Ecto neural progenitor cell (in vitro differentiated cells): ENCODE results near the gene TMEM135.
A peak's percentile ranks its signal among the peaks of the same experiment; 100 is the strongest.
"Not testable (repeated sequence)": the region's sequence is repeated elsewhere in the genome, so short reads cannot be mapped to it uniquely, and the experiment has no call there.

Source experiments
- DNase-seq: peaks from one replicate; pipeline ENCODE4 v3.0.0-alpha.2; 2018; ENCODE audit warnings: low spot score

TMEM135 gene

DNA sequence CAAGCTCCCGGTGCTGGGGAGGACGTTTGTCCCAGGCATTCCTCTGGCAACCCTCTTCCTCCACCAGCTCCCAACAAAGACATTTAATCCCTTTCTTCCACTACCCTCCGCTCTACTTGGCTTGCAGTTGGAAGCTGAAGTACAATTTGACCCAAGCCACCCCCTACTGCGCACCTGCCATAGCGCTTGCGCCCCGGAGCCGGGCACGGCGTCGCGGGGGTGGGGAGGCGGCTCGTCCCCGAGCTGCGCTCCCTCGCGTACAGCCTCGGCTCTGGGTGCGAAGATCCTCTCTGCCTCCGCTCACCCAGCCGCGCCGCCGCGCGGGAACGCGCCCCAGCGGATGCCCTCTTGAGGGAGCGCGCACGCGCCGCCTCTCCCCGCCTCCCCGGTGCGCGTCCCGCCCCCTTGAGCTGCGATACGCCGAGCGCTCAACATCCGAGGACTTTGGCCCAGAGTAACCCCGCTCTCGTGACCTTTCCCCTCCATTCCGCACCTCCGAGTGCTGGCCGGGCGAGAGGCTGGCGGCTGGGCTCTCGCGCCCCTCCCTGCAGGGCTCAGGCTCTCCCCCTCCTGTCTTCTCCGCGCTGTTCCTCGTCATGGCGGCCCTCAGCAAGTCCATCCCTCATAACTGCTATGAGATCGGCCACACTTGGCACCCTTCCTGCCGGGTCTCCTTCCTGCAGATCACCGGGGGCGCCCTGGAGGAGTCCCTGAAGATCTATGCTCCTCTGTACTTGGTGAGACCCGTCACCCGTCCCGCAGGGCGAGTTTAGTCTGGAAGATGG is at the start of gene TMEM135:
TMEM135 (plus strand) TSS at position 485 of the 785 bp plus-strand sequence; CDS start at position 597, 112 bp downstream.
- DNase-seq, result peak; percentile 98

DNA sequence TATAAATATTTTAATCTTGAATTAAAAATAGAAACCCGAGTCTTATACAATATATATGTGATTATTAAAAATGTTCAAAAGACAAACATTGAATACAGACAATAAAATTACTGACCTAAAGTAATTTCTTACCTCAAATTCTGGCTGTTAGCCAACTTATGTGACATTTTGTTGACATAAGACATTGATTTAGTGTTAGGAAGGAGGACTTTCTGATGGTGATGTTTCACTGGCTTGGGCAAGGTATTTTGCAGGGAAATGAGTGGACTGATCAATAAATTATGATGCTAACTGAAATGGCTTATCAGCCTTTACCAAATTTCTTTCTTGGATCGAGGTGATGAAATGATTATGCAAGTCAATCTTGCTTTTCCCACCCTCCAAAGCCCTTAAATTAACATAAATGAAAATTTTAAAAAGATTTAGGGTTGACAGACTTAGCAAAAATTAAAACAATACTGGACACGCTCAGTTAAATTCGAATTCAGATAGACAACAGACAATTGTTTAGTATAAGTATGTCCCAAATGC is 49.3 kb upstream of the TMEM135 start:
- no peak for DNase-seq

DNA sequence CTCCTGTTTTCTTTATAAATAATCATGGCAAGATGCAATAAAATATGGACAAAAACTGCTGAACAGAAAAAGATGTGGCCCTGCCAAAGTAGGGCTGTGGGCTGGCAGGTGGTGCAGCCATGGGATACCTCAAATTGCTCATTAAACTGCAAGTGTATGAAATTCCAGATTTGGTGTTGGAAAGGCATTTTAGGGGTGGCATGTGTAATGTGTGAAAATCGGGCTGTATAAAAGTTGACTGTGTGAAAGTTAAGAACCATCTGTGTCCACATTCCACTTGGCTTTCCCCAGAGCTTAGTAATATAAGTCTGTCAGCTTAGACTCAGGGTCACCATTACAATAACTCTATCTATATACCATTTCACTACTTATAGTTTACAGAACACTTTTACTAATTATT is 47.7 kb upstream of the TMEM135 start:
- DNase-seq, result no peak

DNA sequence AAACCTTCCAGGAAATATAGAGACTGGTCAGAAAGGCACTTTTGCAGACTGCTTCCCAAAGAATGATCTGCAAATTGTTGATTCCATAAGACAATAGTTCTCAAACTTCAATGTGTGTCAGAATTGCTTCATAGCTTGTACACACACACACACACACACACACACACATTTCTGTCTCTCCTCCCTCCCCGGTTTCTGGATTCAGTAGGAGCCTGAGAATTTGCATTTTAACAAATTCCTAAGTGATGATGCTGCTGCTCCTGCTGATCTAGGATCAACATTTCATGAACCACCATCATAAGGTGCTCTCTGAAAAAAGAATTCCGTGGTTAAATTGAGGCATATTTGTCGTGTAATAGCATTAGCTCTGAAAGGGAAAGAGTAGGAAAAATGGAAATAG is 47.2 kb upstream of the TMEM135 start:
- DNase-seq, result no peak

DNA sequence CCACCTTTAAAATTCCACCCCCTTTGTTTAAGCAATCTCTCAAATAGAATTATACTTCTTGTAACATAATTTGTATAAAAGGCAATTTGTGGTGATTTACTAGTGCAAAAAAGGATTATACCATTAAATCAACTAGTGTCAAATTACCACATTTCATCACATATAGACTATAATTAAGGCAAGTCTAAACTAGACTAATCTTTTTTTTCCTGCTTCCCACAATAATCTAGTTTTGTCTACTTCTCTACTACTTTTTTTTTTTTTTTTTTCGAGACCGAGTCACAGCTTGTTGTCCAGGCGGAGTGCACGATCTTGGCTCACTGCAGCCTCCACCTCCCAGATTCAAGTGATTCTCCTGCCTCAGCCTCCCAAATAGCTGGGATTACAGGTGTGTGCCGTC is 46.4 kb upstream of the TMEM135 start:
- no peak for DNase-seq

DNA sequence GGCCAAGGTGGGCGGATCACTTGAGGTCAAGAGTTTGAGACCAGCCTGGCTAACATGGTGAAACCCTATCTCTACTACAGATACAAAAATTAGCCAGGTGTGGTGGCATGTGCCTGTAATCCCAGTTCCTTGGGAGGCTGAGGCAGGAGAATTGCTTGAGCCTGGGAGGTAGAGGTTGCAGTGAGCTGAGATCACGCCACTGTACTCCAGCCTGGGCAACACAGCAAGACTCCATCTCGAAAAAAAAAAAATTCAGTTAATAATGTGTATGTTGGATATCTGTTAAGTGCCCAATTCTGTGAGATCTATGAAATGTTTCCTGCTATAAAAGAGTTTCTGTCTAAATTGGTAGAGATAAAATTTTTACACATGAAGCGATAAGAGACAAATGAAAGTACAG is 45.4 kb upstream of the TMEM135 start:
- not testable (repeated sequence) for DNase-seq

DNA sequence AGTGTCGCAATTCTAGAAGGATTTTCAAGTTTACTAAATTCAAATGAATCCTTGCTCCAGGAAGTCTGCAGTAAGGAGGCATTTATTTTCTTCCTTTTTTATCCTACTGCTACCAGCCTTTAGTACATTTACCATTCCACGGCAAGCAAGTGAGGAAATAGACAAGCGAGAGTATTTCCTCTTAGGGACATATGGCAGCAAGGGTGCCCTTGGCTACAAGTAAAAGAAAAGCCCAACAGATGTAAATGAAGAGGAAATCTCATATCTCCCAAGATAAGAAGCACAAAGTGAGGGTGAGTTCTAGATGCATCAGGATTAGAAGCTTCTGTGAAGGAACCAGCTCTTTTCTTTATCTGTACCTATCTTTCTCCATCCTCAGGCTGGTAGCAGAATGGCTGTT is 44.7 kb upstream of the TMEM135 start:
- no peak for DNase-seq

DNA sequence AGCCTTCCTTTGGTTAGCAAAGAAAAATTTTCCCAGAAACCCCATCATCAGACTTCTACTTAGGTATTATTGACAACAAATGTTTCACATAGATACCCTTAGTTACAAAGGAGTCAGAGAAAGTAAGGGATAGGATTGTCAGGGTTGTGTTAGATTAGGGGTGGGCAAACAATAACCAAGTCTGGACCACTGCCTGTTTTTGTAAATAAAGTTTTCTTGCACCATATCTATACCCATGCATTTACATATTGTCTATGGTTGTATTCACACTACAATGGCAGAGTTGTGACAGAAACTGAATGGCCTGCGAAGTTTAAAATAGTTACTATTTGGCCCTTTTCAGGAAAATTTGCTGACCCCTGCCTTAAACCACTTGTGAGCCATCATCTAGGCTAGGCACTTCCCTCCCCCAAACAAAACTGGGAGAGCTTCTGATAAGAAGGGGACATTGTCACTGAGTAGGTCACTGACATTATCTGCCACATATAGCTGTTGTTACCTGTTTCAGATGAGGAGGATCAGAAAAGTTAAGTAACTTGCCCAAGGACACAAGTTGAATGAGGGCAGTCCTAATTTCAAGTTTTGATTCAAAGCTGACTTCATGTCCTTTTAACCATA is 40.7 kb upstream of the TMEM135 start:
- DNase-seq, result no peak

DNA sequence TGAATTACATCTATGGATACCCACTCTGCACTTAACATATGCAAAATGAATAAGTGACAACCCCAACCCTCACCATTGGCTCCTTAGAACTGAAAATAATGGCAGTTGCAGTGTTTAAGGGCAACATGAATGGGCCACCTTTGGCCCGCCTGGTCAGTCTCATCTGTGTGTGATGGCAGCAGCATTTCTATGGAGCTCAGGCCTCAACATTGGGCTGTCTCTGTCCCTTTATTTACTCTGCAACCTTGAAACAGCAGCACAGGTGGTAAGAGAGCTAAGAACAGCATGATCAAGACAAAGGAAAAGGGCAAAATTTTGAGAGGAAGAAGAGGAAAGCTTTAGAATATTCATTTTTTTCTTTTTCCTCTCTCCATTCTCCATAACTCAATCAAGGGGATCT is 38.3 kb upstream of the TMEM135 start:
- no peak for DNase-seq

DNA sequence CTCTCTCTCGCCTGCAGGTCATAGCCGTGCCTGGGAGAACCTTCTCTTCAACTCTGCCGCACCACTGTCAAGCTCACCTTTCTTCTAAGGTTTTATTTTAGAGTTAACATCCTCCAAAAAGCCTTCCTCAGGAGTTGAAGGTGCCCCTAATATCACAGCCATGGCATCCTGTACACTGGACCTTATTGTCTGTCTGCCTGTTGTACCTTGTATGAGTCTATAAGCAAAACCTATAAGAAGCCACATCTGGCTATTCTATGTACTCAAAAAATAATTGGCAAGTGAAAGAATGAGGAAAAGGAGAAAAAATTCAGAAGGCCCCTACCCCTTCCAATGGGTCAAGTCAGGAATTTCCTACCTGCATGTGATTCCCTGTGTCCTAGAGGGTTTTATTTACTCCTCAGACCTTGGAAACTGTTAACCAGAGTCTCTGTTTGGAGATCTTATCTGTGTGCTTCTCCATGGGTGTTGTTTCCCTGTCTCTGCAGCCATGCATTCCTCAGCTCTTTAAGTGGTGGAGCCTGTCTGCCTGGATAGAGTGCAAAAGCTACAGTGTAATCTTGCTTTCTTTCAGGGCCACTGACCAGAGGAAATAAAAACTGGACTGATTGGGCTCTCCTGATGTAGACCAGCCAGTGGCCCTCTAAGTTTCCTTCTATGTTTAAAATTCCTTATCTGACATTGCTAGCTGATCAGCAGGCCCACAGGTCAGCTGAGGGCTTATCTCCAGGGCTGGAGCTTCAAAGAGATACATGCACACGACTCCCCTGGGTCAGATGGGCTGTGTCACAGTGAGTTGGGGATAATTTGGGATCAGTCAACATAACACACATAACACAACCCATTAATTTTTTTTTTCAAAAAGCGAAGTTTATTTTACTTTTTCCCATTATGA is 37.6 kb upstream of the TMEM135 start:
- no peak for DNase-seq

DNA sequence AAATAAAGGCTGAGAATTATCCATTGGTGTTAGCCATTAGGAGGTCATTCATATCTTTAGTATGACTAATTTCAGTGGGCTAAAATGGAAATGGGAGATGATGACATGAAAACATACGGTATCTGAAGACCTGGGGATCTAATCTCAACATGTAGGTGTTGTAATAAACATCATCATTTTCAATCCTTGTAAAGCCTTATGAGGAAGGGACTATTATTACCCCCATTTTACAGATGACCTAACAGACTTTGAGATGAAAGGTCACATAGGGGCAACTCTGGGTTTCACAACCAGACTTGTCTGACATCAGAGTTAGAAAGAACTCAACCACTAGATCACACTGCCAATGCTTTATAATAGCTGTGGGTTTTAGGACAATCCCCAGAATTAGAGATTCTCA is 34.8 kb upstream of the TMEM135 start:
- no peak for DNase-seq

DNA sequence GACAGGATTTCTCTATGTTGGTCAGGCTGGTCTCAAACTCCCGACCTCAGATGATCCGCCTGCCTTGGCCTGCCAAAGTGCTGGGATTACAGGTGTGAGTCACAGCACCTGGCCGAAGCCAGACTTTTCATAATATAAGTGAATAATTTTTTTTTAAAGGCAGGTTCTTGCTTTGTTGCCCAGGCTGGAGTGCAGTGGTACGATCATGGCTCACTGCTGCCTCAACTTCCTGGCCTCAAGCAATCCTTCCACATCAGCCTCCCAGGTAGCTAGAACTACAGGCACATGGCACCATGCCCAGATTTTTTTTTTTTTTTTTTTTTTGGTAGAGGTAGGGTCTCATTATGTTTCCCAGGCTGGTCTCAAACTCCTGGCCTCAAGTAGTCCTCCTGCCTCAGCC is 33.5 kb upstream of the TMEM135 start:
- not testable (repeated sequence) for DNase-seq

DNA sequence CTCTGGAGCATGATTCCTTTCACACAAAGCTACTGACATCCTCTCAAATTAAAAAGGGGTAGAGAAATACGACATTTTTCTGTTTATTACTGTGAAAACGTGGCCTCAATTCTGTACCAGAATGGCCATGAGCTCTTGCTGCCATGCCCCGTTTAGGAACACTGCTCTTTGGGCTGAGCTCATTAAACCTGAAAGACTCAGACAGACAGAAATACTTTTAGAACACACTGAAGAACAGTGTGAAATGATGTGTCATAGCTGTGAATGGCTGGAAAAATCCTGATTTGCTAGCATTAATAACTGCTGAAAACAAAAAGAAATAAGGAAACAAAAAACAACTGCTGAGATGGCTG is 32.2 kb upstream of the TMEM135 start:
- DNase-seq, result no peak

DNA sequence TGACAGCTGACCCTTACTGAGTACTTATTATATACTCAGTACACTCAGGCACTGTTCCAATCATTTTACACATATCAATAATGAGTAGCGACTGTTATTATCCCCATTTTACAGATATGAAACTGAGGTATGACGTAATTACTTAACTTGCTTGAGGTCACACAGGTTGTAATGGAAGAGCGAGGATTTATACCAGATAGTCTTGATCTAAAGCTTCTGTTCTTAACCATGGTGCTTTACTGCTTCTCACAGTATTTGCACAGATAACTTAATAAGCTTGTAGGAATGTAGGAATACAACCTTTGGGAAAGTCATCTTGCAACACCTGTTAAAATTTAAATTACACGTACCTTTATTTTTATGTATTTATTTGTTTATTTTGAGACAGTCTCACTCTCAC is 31.7 kb upstream of the TMEM135 start:
- DNase-seq, result no peak

DNA sequence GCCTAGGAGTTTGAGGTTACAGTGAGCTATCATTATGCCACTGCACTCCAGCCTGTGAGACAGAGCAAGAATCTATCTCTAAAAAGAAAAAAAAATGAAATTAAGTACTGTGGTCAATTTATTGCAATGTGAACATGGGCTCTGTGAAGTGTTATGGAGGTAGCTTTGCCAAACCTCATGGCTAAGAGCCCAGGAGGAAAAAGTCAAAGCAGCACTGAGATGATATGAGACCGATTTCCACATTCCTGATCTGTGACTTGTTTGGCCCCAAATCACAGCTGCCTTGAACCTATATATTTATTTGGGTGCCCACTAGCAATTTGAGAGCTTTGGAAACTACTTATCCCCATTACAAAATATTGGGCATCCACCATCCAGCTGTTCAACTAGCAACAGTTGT is 29.8 kb upstream of the TMEM135 start:
- no peak for DNase-seq

DNA sequence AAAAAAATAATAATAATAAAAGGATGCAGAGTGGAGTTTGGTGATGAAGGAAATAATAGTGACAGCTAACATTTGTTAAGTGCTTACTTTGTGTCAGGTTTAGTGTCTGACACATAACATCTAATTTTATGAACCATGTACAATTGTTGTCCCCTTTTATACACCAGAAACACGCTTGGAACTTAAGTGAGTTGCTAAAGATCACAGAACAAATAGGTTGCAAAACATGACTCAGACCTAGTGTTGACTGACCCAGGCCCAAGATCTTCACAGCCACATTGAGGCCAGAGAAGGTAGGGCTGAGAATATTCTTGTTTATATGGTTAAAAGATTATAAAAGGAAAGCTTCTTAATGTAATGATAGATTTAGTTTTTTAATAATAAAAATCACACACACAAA is 25.6 kb upstream of the TMEM135 start:
- no peak for DNase-seq

DNA sequence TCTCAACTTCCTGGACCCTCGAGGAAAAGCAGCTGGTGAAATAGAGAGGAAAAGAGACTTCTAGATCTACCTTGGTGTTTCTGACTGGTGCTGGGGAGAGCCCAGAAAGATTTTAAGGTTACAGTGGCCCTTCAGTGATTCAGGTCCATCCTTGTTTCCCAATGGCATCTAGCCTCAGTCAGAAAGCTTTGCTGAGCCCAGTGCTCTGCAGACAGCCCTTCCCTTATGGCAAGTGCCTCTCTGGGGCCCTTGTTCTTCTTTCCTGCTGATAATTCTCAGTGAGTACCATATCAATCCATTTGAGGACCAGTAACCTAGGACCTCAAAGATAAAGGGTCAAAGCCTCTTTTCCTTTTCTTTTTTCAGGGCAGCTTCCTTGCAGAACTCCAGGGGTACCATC is 25.1 kb upstream of the TMEM135 start:
- DNase-seq, result no peak

DNA sequence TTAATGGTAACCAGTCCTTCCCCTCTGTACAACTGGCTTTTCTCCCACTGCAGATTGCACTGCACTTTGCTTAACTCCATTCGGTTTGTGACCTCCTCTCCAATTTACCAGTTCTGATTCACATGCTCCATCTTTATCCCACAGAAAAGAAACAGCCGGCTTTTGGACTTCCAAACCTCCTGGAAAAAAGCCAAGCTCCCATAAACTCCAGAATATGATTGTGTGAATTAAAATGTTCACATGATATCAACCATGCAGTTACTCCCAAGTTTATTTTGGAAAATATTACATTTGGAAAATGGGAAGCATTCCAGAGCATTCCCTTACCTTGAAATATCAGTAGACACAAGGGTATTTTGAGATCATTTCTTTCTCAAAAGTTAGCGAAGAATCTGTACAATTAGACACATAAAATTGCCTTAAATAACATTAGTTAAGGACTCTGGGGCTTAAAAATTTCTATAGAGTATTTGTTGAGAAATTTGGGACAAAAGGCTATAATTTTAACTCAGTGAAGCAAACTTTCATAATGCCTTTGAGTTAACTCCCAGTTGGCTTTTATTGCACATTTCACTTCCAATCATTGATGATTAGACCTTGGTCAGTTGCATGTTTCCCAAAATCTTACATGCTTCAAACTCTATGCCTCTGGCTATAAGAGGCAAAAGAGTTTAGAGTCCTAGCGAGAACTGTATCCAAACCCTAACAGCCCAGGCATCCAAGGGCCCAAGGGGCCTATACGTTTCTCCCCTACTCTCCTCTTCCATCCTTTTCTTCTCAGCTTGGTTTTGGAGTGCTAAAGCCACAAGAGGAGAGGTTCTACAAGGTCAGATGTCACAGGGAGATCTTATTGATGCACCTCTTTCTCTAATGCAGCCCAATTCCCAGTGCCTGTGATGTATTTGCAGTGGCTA is 23.6 kb upstream of the TMEM135 start:
- DNase-seq, result no peak

DNA sequence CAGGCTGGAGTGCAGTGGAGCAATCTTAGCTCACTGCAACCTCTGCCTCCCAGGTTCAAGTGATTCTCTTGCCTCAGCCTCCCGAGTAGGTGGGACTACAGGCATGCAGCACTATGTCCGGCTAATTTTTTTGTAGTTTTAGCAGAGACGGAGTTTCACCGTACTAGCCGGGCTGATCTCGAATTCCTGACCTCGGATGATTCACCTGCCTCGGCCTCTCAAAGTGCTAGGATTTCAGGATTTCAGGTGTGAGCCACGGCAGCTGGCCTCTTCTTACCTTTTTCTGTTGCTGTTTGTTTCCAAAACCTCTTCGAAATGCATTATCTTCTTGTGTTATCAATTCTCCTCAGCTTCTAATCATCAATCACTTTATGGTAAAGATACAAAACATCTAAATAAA is 22.1 kb upstream of the TMEM135 start:
- no peak for DNase-seq

DNA sequence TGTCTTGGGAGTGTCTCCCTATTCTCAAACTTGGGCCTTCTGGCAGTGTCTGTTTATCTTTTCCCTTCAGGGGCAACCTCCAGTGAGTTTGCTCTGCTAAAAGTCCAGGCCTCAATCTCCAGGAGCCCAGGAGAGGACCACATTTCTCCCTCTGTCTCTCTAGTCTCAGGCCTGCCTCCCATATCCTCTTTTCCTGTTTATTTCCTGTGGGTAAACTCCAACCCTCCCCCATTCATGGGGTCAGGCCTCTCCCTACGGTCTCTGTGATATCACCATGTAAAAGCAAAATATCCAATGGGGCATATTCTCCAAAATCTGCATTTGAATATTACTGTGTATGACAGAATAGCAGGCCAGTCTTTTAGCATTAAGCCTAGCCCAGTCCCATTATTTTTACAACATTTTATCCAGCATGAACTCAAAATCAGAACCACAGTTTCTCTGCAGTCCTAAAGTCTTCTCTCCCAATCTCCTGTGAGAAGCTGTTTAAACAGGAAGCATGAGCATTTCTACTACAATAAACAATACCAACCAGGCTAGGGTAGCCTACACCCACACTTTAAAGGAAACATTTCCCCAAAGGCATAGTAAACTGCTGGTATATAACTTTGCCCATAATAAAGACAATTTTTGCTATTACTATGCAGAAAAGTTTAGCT is 18.0 kb upstream of the TMEM135 start:
- DNase-seq, result no peak

DNA sequence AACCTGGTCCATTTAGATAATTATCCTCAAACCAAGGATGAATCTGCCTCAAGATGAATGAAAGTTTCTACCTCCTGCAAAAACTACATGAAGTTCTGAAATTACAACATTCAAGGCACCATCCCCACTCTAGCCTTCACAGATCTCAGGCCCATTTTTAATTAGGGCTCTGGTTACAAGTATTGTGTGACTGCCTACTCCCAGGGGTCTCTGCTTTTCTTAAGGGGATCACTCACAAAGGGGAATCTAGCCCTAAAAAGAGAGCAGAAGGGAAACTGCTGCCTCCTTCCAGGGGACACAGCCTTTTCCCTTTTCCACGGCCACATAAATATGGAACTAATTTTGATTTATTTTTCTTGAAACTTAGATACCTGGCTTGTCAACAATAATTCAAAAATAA is 17.4 kb upstream of the TMEM135 start:
- DNase-seq, result no peak
